Esophagus (tissue), 2 donors: Measurements from ENCODE around the gene HES2. TPM values are rescaled to one million over a fixed set of nuclear protein-coding genes. Genes with fewer than 3 reads are reported as not detected.
"Not testable (repeated sequence)": the region's sequence is repeated elsewhere in the genome, so short reads cannot be mapped to it uniquely, and the experiment has no call there.

Experiments used
- H3K27ac ChIP-seq, 2 donors: one replicate each; pipeline ENCODE4 v1.5.1; 2013; ENCODE audit warnings: low read depth in 2 of 2, mild to moderate bottlenecking in 2 of 2, inconsistent platforms in 1 of 2, low read length in 1 of 2, moderate library complexity in 1 of 2
- H3K27me3 ChIP-seq, 2 donors: one replicate each; pipeline ENCODE4 v1.6.1; 2013; ENCODE audit warnings: low read length in 2 of 2, control low read depth in 1 of 2, mild to moderate bottlenecking in 1 of 2; ENCODE audit not compliant: insufficient read depth in 2 of 2, control insufficient read depth in 1 of 2
- H3K36me3 ChIP-seq, 2 donors: one replicate each; pipeline ENCODE4 v1.6.1; 2013; ENCODE audit warnings: low read length in 1 of 2; ENCODE audit not compliant: control insufficient read depth in 2 of 2, insufficient read depth in 2 of 2
- H3K4me1 ChIP-seq, 2 donors: one replicate each; pipeline ENCODE4 v1.6.1; 2013; ENCODE audit warnings: low read length in 1 of 2; ENCODE audit not compliant: control insufficient read depth in 2 of 2, insufficient read depth in 2 of 2
- H3K4me3 ChIP-seq, 2 donors: one replicate each; pipeline ENCODE4 v1.5.1; 2013; ENCODE audit warnings: low read length in 2 of 2, mild to moderate bottlenecking in 2 of 2, low read depth in 1 of 2, moderate library complexity in 1 of 2
- H3K9me3 ChIP-seq, 2 donors: one replicate each; pipeline ENCODE4 v1.6.1; 2013; ENCODE audit warnings: mild to moderate bottlenecking in 2 of 2, low read depth in 1 of 2, low read length in 1 of 2, moderate library complexity in 1 of 2; ENCODE audit not compliant: control insufficient read depth in 2 of 2, insufficient read depth in 1 of 2
- WGBS, 2 donors: extraction: QIAGEN DNeasy Blood & Tissue Kit; methylation state at CpG; one replicate each; pipeline ENCODE4 v1.1.7; 2013; 5-methylcytosine and 5-hydroxymethylcytosine counted together
- polyA plus RNA-seq, 2 donors: library from polyadenylated mRNA; stranded (reverse); fragments of 200-250 nt; gene quantifications; one replicate each; pipeline ENCODE4 v1.2.3, GENCODE V29; 2013
- donor health status: healthy with polysubstance abuse.
- donor health status: Bipolar disorder and iron deficiency.

Gene HES2
- polyA plus RNA-seq, 2 donors = 34.2 to 34.3 TPM

- Histone ChIP-seq H3K36me3 (peaks cover 0 to 6% of the 10 kb centered on the region in 2 donors), H3K27me3 (peaks cover 0 to 9% of the 10 kb centered on the region in 2 donors), H3K4me1 (peaks cover 6 to 14% of the 10 kb centered on the region in 2 donors), H3K27ac (no peak overlapping the region), H3K9me3 (no peaks in the 10 kb centered on the region), H3K4me3 (peak overlapping the region; percentile 6 to 34)
- WGBS, 2 donors = 3 to 4% methylated on average over 63 to 67 of the region's 67 CpGs
Measured at GRCh38 chr1:6447016-6447817, 27.5 kb upstream of the HES2 start.

DNA sequence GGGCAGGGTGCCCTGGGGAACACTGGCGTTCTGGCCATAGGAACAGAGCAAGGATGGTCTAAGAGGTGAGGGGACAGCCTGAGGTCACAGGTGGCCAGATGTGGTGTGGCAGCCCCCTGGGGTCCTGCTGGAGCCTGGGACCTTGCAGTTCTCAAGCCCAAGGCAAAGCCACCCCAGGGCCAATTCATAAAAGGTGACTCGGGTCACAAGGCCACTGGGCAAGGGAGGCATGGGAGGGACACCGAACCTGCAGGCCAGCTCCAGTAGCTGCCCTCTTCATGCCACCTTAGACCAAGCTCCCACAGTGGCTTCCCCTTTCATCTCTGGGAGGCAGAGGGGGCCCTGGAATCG lies 26.9 kb upstream of the HES2 start:
- H3K9me3 ChIP-seq = no peaks in the 10 kb centered on the region
- H3K36me3 ChIP-seq = peaks cover 0 to 6% of the 10 kb centered on the region in 2 donors
- H3K4me3 ChIP-seq = peak overlapping the region in 1 of 2 donors; percentile 6
- H3K27me3 ChIP-seq = peaks cover 0 to 9% of the 10 kb centered on the region in 2 donors
- WGBS, 2 donors = 60 to 63% methylated on average over 4 of the region's 4 CpGs
- H3K27ac ChIP-seq = no peak overlapping the region
- H3K4me1 ChIP-seq = peaks cover 6 to 14% of the 10 kb centered on the region in 2 donors

DNA sequence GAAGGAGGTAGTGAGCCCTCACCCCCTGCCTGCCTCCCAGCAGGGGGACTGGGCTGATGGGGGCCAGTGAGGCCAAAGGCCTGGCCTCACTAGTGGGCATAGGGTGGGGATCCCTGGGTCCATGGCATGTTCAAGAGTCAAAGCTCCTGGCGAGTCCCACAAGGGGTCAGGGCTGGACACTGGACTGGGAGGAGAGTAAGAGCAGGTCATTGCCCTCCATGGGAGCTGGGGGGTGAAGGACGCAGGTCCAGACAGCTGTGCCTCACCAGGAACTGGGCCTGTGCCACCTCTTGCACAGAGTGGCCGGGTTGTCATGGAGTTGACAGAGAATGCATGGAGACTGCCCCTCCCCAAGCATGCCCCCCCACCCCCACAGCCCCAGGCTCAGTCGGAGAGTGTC lies 26.2 kb upstream of the HES2 start:
- H3K9me3 ChIP-seq, H3K27me3 ChIP-seq, H3K4me3 ChIP-seq, H3K36me3 ChIP-seq, H3K27ac ChIP-seq: not testable (repeated sequence)
- H3K4me1 ChIP-seq = peaks cover 6 to 16% of the 10 kb centered on the region in 2 donors
- 79 to 88% methylated on average over 2 to 4 of the region's 4 CpGs for WGBS, 2 donors

- peaks cover 0 to 6% of the 10 kb centered on the region in 2 donors for H3K36me3 ChIP-seq
- H3K4me3 ChIP-seq = no peak overlapping the region
- H3K27me3 ChIP-seq = peaks cover 0 to 9% of the 10 kb centered on the region in 2 donors
- 55 to 56% methylated on average over 19 of the region's 19 CpGs for WGBS, 2 donors
- H3K27ac ChIP-seq = no peak overlapping the region
- H3K4me1 ChIP-seq = peaks cover 6 to 20% of the 10 kb centered on the region in 2 donors
- no peaks in the 10 kb centered on the region for H3K9me3 ChIP-seq
Measured at GRCh38 chr1:6445062-6445763, 25.5 kb upstream of the HES2 start.

DNA sequence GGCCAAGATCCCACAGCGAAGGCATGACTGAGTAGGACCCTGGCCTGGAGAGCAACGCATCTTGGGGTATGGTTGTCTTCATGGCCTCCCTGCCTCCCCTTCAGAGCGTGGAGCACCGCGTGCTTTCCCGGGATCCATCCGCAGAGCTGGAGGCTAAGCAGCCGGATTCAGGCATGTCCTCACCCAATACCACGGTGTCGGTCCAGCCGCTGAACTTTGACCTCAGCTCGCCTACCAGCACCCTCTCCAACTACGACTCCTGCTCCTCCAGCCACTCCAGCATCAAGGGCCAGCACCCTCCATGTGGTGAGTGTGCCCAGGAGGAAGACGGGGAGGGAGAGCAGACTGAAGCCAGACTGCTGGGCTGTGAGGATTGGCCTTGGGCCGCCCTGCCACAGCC lies 24.7 kb upstream of the HES2 start:
- Histone ChIP-seq H3K27ac (no peak overlapping the region), H3K27me3 (peaks cover 0 to 9% of the 10 kb centered on the region in 2 donors), H3K4me3 (no peak overlapping the region), H3K36me3 (peaks cover 0 to 6% of the 10 kb centered on the region in 2 donors), H3K9me3 (no peaks in the 10 kb centered on the region), H3K4me1 (peaks cover 6 to 22% of the 10 kb centered on the region in 2 donors)
- WGBS, 2 donors = 89 to 90% methylated on average over 15 of the region's 15 CpGs

DNA sequence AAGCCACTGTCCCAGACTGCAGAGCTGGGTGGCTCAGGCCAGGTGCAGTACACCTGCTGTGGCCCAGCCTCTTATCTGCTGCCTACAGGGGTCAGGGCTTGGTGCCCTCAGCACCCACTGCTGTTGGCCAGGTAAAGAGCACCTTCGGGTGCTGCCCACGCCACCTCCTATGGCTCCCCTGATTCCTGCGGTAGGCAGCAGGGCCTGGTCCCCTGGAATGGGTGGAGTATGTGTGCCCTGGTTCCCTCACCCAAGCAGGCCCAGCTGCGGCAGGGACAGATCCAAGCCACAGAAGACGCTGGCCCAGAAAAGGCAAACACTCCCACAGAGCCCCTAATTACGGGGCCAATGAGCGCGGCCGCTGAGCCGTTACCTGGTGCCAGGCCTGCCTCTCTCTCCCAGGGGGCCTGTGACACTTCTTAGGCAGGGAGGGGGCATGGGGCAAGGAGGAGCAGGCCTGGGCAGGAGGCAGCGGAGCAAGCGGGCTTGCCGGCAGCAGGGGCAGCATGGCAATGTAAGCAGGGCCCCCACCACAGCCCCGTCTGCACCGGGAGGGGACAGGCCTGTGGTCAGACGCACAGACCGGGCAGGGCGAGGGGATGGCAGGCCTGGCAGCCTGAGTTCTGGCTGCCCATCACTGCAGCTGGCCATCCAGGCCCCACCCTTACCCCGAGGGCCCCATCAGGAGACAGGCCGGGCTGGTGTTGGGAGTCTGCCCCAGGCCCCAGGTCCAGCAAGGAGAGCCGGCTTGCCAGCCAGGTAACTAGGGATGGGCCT lies 23.8 kb upstream of the HES2 start:
- peaks cover 6 to 20% of the 10 kb centered on the region in 2 donors for H3K4me1 ChIP-seq
- H3K36me3 ChIP-seq = peaks cover 0 to 6% of the 10 kb centered on the region in 2 donors
- no peak overlapping the region for H3K4me3 ChIP-seq
- no peaks in the 10 kb centered on the region for H3K9me3 ChIP-seq
- H3K27ac ChIP-seq = no peak overlapping the region
- WGBS, 2 donors = 78 to 84% methylated on average over 21 of the region's 21 CpGs
- H3K27me3 ChIP-seq = peaks cover 0 to 9% of the 10 kb centered on the region in 2 donors

- Histone ChIP-seq H3K27ac (no peak overlapping the region), H3K27me3 (no peaks in the 10 kb centered on the region), H3K4me3 (no peak overlapping the region), H3K36me3 (peaks cover 0 to 6% of the 10 kb centered on the region in 2 donors), H3K4me1 (peaks cover 3 to 8% of the 10 kb centered on the region in 2 donors), H3K9me3 (no peaks in the 10 kb centered on the region)
- WGBS, 2 donors = 87% methylated on average over 7 of the region's 7 CpGs
Measured at GRCh38 chr1:6441586-6441985, 21.9 kb upstream of the HES2 start.

- Histone ChIP-seq H3K4me1 (peaks cover 3 to 8% of the 10 kb centered on the region in 2 donors), H3K27me3 (no peaks in the 10 kb centered on the region), H3K4me3 (peak overlapping the region in 1 of 2 donors; percentile 25)
Measured at GRCh38 chr1:6440198-6441126, 20.7 kb upstream of the HES2 start.

More at GRCh38 chr1:6440198-6441126, 20.7 kb upstream of the HES2 start:
- Histone ChIP-seq H3K9me3 (no peaks in the 10 kb centered on the region), H3K36me3 (peaks cover 0 to 6% of the 10 kb centered on the region in 2 donors), H3K27ac (no peak overlapping the region)
- 9 to 14% methylated on average over 49 to 98 of the region's 101 CpGs for WGBS, 2 donors
